NCI-H1105 (cell line): ENCODE data around the gene SCGB1D2.

Experiments
- DNase-seq: peaks from one replicate; lab custom pipeline; 2025; lab: John Stamatoyannopoulos, UW

SCGB1D2 gene

DNA sequence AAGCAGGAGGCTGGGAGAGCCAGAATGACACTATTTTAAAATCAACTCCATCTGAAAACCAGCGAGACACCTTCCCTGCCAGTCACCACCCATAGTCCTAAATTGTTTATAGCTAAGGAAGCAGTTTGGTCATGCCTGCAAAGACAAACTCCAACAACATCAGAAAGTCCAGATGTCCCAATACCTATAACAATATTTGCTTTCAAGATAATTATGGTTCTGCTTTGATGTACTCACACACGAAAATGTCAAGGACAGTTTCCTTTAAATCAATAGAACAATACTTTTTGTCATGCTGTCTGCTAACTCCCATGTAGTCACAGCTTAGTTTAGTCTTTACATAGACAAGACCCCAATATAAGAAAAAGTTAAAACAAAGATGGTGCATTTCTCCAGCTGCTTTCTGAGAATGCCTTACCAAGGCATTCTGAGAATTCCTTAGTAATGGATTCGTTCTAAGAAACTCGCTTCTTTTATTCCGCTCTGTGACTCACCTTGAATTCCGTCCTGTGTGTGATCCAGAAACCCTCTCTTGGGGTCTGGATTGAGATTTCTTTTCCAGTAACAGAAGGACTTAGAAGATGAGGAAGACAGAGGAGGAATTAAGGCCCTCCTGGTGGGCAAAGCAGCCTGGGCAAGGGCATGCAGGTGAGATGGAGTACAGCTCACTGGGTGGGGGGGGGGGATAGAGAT is 18.4 kb downstream of the SCGB1D2 start:
- no peak for DNase-seq

DNA sequence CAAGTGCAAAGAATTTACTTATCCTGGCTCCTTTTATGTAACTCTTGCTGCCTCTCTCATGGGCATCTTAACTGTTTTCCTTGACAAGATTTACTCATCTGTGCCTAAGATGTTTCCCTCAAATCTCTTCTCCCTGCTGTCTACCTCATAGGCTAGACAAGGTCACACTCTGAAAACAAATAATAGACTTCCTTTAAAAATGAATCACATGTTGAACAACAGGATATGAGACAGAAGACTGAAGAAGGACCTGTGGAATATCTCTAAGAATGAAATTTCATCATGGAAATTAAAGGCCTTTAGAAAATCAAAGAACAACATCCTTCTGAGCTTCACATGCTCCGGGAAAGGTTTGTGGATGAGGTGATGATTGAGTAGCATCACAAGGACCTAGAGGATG is 22.0 kb downstream of the SCGB1D2 start:
- no peak for DNase-seq

DNA sequence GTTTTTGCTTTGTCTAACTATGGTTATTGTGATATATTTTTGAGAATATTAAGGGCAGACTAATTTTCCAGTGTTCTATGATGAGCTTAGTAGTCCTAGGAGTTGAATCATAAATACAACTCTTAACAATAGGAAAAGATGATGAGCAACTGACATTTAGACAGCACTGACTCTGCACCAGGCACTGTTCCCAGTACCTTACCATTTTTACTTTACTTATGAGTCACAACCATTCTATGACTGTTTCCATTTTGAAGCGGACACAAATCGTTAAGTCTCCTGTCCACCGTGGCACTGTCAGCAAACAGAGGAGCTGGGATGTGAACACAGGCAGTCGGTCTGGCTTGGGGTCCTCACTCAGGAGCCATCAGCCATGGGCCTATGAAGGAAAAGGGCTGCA is 24.5 kb downstream of the SCGB1D2 start:
- no peak for DNase-seq

DNA sequence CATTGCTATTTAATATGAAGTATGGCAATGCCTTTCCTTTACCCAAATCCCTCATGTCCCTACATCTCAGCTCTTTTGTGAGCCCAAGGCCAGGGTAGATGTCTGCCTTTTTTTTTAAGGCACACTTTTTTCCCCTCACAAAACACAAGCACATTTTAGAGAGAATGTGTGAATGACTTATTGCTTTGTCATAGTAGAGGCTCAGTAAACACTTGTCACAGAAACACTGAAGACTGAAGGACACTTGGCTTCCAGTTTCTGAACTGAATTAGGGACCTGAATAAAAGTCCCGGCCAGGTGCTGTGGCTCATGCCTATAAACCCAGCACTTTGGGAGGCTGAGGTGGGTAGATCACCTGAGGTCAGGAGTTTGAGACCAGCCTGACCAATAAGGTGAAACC is 25.0 kb downstream of the SCGB1D2 start:
- no peak for DNase-seq

DNA sequence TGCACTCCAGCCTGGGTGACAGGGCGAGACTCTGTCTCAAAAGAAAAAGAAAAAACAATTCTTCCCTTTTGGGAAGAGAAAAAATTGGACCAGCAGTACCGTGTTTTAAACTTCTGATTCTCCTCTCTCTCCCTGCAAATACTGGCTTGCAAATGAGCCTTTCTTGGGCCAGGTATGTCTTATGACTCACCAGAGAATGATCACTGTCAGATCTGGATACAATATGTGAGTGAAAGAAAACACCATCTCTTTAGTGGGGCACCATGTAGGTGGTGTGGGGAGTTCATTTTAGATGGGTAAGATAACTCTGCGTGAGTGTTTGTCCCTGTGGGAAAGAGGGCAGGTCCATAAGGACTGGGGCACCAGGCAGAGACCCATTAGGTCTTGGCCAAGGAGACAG is 25.5 kb downstream of the SCGB1D2 start:
- DNase-seq = no peak

DNA sequence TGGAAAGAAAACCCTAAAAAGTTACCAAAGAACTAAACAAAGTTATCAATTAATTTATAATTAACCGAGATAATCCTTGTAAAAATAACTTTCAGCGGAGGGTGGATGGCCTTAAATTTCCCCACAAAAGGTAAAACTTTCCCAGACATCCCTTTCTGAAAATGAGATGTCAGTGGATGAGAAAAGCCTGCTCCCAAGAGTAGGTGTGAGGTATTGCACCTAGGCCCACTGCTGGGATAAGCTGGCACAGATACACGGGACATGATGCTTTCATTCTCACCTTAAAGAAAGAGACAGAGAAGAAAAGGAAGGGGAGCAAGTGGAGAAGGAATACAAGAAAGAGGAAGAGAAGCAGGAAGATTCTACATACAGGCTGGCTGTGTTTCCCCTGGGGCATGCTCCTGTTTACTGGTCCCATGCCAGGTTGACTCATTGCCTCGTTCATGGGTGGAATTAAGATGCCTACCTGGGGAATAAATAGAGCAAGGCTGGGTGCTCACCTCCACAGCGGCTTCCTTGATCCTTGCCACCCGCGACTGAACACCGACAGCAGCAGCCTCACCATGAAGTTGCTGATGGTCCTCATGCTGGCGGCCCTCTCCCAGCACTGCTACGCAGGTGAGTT is 27.7 kb downstream of the SCGB1D2 start, which contains the start of gene SCGB2A2:
TSS of gene SCGB2A2 (plus strand) at position 505 of the 625 bp plus-strand sequence. CDS start at position 564, 59 bp downstream.
- DNase-seq = no peak

DNA sequence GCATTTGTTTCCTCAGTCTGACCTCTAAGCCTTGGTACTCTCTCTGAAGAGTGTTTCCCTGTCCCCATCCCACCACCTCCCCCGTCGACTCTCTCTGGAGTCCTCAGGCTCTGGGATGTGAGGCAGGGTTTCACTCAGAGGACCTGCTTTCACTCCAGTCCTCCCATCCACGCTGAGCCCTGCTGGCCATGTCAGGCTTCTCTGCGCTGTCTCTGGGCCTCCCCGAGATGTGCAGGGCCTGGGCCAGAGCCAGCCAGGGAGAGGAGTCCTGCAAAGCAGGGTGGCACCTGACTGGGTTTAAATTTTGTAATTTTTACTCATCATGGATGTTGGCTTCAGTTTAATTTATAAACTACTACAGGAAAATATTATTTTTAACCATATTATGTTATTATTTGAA is 31.2 kb downstream of the SCGB1D2 start:
- no peak for DNase-seq

DNA sequence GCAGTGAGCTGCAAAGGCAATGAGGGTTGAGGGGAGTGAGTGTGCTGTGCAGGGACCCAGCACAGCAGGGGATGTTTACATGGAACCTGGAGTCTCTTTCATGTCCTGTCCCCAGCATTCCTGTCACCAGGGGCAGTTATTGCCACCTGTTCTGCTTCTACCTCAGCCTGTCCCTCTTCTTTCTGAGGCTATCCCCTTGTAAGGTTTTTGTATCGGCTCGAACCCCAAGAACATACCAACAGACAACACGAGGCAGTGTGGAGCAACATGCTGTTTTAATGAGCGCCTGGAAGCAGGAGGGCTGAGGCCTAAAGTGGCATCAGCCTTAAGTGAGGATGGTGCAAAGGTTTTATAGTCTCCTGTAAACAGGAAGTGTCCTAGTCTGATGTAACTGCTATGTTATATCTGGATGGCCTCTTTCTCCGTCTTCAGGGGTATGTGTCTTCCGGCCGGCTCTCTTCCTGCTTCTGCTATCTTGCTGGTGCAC is 31.8 kb downstream of the SCGB1D2 start:
- DNase-seq = no peak

DNA sequence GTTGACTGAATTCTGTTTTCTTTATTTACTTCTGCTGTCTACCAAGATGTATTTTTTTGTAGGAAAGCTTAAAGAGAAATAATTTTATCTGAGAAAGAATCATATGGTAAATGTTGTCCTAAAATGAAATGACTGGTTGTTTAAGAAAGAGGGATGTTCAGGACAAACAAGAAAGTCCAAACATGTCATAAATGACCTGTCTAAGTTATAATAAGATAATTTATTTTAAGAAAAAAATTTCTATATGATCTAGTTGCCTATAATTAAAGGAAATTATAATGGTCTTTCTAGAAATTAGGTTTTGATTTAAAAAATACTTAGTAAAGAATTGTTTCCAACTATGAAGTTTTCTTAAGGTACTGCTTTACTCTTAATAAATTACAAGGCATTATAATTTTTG is 38.4 kb downstream of the SCGB1D2 start:
- no peak for DNase-seq
